H9 (cell line): Measurements from ENCODE around the gene WASHC3. TPM values are rescaled to one million over a fixed set of nuclear protein-coding genes. Genes with fewer than 3 reads are reported as not detected.

ENCODE experiments used
- DNase-seq: peaks from one replicate; pipeline ENCODE4 v3.0.0-alpha.2; 2017
- H2AFZ ChIP-seq: one replicate; pipeline ENCODE4 v1.6.1; 2013; ENCODE audit warnings: mild to moderate bottlenecking, low read length, control low read depth, moderate library complexity
- H2AK5ac ChIP-seq: 2 replicates; pipeline ENCODE4 v1.6.1; 2013; ENCODE audit warnings: low read length, control low read depth, mixed read lengths; ENCODE audit not compliant: insufficient read length
- H2BK120ac ChIP-seq: one replicate; pipeline ENCODE4 v1.6.1; 2013; ENCODE audit warnings: low read depth, mild to moderate bottlenecking, low read length, control low read depth, inconsistent platforms; ENCODE audit not compliant: poor library complexity, severe bottlenecking
- H2BK12ac ChIP-seq: 2 replicates; pipeline ENCODE4 v1.6.1; 2013; ENCODE audit warnings: low read length, control low read depth, mixed read lengths, low read depth; ENCODE audit not compliant: insufficient read length
- H2BK15ac ChIP-seq: 2 replicates; pipeline ENCODE4 v1.6.1; 2013; ENCODE audit warnings: low read depth, low read length, control low read depth
- H2BK20ac ChIP-seq: one replicate; pipeline ENCODE4 v1.6.1; 2013; ENCODE audit warnings: low read depth, mild to moderate bottlenecking, low read length, control low read depth, inconsistent platforms; ENCODE audit not compliant: poor library complexity, severe bottlenecking
- H2BK5ac ChIP-seq: 2 replicates; pipeline ENCODE4 v1.6.1; 2013; ENCODE audit warnings: low read length, control low read depth, mixed read lengths; ENCODE audit not compliant: insufficient read length
- H3K14ac ChIP-seq: 2 replicates; pipeline ENCODE4 v1.6.1; 2013; ENCODE audit warnings: low read length, control low read depth; ENCODE audit not compliant: insufficient read depth
- H3K18ac ChIP-seq: 2 replicates; pipeline ENCODE4 v1.6.1; 2013; ENCODE audit warnings: low read depth, mild to moderate bottlenecking, mixed read lengths, low read length, control low read depth; ENCODE audit not compliant: insufficient read length
- H3K23ac ChIP-seq: 2 replicates; pipeline ENCODE4 v1.6.1; 2013; ENCODE audit warnings: low read length, control low read depth, mixed read lengths, low read depth; ENCODE audit not compliant: insufficient read length
- H3K23me2 ChIP-seq: 2 replicates; pipeline ENCODE4 v1.6.1; 2013; ENCODE audit warnings: low read depth, mild to moderate bottlenecking, mixed read lengths, low read length, control low read depth; ENCODE audit not compliant: insufficient read length, poor library complexity, severe bottlenecking
- H3K27ac ChIP-seq: 2 replicates; pipeline ENCODE4 v1.5.1; 2013; ENCODE audit warnings: low read length, control low read depth, mixed read lengths, low read depth; ENCODE audit not compliant: insufficient read length
- H3K27me3 ChIP-seq: 2 replicates; pipeline ENCODE4 v1.6.1; 2013; ENCODE audit warnings: low read length, control low read depth, inconsistent platforms; ENCODE audit not compliant: insufficient read depth
- H3K4ac ChIP-seq: 2 replicates; pipeline ENCODE4 v1.6.1; 2013; ENCODE audit warnings: low read depth, mild to moderate bottlenecking, control low read depth, inconsistent platforms, low read length, moderate library complexity
- H3K4me1 ChIP-seq: 2 replicates; pipeline ENCODE4 v1.6.1; 2013; ENCODE audit warnings: low read length, control low read depth, inconsistent platforms; ENCODE audit not compliant: insufficient read depth
- H3K4me2 ChIP-seq: 2 replicates; pipeline ENCODE4 v1.6.1; 2013; ENCODE audit warnings: low read length, control low read depth, mixed read lengths; ENCODE audit not compliant: insufficient read length, insufficient read depth
- H3K56ac ChIP-seq: 2 replicates; pipeline ENCODE4 v1.6.1; 2013; ENCODE audit warnings: low read depth, mild to moderate bottlenecking, mixed read lengths, low read length, control low read depth; ENCODE audit not compliant: insufficient read length
- H3K79me1 ChIP-seq: 2 replicates; pipeline ENCODE4 v1.6.1; 2013; ENCODE audit warnings: low read depth, mild to moderate bottlenecking, moderate library complexity, low read length, control low read depth, inconsistent platforms; ENCODE audit not compliant: insufficient read depth, poor library complexity, severe bottlenecking
- H3K79me2 ChIP-seq: 2 replicates; pipeline ENCODE4 v1.6.1; 2013; ENCODE audit warnings: low read length, control low read depth, inconsistent platforms; ENCODE audit not compliant: insufficient read depth
- H3K9ac ChIP-seq: 2 replicates; pipeline ENCODE4 v1.6.1; 2013; ENCODE audit warnings: low read length, control low read depth, mixed read lengths; ENCODE audit not compliant: insufficient read length; ENCODE audit errors: extremely low read depth
- H3K9me3 ChIP-seq: one replicate; pipeline ENCODE4 v1.6.1; 2013; ENCODE audit warnings: low read depth, low read length, inconsistent platforms; ENCODE audit not compliant: control insufficient read depth
- H3T11ph ChIP-seq: one replicate; pipeline ENCODE4 v1.6.1; 2013; ENCODE audit warnings: mild to moderate bottlenecking, low read length, control low read depth, inconsistent platforms
- H4K20me1 ChIP-seq: one replicate; pipeline ENCODE4 v1.6.1; 2013; ENCODE audit not compliant: control insufficient read depth, insufficient read length, insufficient read depth
- H4K5ac ChIP-seq: 2 replicates; pipeline ENCODE4 v1.6.1; 2013; ENCODE audit warnings: low read depth, mild to moderate bottlenecking, mixed read lengths, low read length, control low read depth; ENCODE audit not compliant: insufficient read length
- H4K8ac ChIP-seq: replicated peaks from 2 replicates; pipeline ENCODE4 v1.6.1; 2013; ENCODE audit warnings: low read length, control low read depth, mixed read lengths, low read depth; ENCODE audit not compliant: insufficient read length
- H4K91ac ChIP-seq: 2 replicates; pipeline ENCODE4 v1.6.1; 2013; ENCODE audit warnings: low read depth, mild to moderate bottlenecking, moderate library complexity, mixed read lengths, low read length, control low read depth; ENCODE audit not compliant: insufficient read length
- H3K27ac Mint-ChIP-seq, 3 experiments: 2 replicates in 2 of 3; 3 replicates in 1 of 3; pipeline ENCODE4 v1.8.0; 2020 to 2021; ENCODE audit warnings: mixed read lengths in 3 of 3, mild to moderate bottlenecking in 1 of 3, moderate library complexity in 1 of 3
- H3K27me3 Mint-ChIP-seq: 2 replicates; pipeline ENCODE4 v1.8.0; 2021; ENCODE audit warnings: low read depth, mild to moderate bottlenecking, moderate library complexity, mixed read lengths
- H3K36me3 Mint-ChIP-seq, 3 experiments: 2 replicates in 2 of 3; 3 replicates in 1 of 3; pipeline ENCODE4 v1.8.0; 2020 to 2021; ENCODE audit warnings: low read depth in 3 of 3, mixed read lengths in 3 of 3; ENCODE audit not compliant: insufficient read depth in 1 of 3
- H3K4me1 Mint-ChIP-seq, 2 experiments: 2 replicates each; pipeline ENCODE4 v1.8.0; 2020; ENCODE audit warnings: mixed read lengths in 2 of 2
- H3K4me3 Mint-ChIP-seq, 2 experiments: 2 replicates in 1 of 2; 3 replicates in 1 of 2; pipeline ENCODE4 v1.8.0; 2020 to 2021; ENCODE audit warnings: mild to moderate bottlenecking in 2 of 2, mixed read lengths in 2 of 2, moderate library complexity in 1 of 2
- H3K9me3 Mint-ChIP-seq, 2 experiments: 2 replicates in 1 of 2; 3 replicates in 1 of 2; pipeline ENCODE4 v1.8.0; 2020; ENCODE audit warnings: mild to moderate bottlenecking in 2 of 2, mixed read lengths in 2 of 2, moderate library complexity in 1 of 2
- total RNA-seq: library from RNA; stranded (reverse); gene quantifications from 2 replicates; pipeline ENCODE4 v1.2.1, GENCODE V29; 2021
- TF ChIP-seq, protein P1 (sequence below): fragments of 200-600 bp; sonication (generic); conservative IDR thresholded peaks from 3 replicates; pipeline ENCODE4 v1.8.0; 2021; ENCODE audit warnings: antibody characterized with exemption, mild to moderate bottlenecking

WASHC3 gene
- total RNA-seq, 1 experiment from 2014 or later, result 14.1 TPM

DNA sequence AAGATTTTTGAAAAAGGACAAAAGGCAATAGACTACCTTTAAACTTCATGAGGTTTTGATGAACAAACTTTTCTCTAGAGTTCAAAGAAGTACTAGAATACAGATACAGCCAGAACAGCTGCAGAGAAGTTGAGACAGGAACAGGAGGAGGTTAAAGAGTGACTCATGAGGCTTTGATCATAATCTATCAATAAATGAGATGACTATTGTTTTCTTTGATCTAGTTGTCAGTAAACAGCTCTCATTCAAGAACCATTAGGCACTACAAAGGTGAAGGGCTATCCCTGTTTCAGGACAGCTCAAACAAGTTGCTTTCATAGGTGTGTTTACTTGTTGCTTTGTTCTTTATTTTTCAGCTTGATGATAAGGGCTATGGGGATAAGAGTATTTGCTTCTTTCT lies 2.4 kb downstream of the WASHC3 start:
- Histone ChIP-seq H2BK15ac (no peak overlapping the region), H3K23me2 (no peaks in the 10 kb centered on the region), H3K56ac (no peak overlapping the region), H2AFZ (no peak overlapping the region), H3K4me1 (no peaks in the 10 kb centered on the region), H3K23ac (no peak overlapping the region), H3K4ac (no peak overlapping the region), H3T11ph (no peak overlapping the region), H3K27me3 (no peaks in the 10 kb centered on the region), H2BK5ac (no peak overlapping the region), H4K91ac (no peak overlapping the region), H2BK20ac (no peak overlapping the region), H4K20me1 (no peaks in the 10 kb centered on the region), H4K8ac (no peak overlapping the region), H3K79me1 (no peaks in the 10 kb centered on the region), H4K5ac (no peak overlapping the region), H2BK120ac (no peak overlapping the region), H3K14ac (no peak overlapping the region), H3K27ac (no peak overlapping the region), H3K9ac (no peak overlapping the region), H3K9me3 (no peaks in the 10 kb centered on the region), H3K79me2 (no peaks in the 10 kb centered on the region), H3K18ac (no peak overlapping the region), H3K4me2 (no peak overlapping the region), H2AK5ac (no peak overlapping the region), H2BK12ac (no peak overlapping the region)
- Mint-ChIP-seq H3K9me3 (no peaks in the 10 kb centered on the region), H3K27ac (no peak overlapping the region), H3K27me3 (no peaks in the 10 kb centered on the region), H3K36me3 (no peaks in the 10 kb centered on the region), H3K4me1 (peaks cover 6 to 8% of the 10 kb centered on the region in 2 experiments; a peak in 3 of 4 replicates), H3K4me3 (no peak overlapping the region)
- TF ChIP-seq, protein P1, sequence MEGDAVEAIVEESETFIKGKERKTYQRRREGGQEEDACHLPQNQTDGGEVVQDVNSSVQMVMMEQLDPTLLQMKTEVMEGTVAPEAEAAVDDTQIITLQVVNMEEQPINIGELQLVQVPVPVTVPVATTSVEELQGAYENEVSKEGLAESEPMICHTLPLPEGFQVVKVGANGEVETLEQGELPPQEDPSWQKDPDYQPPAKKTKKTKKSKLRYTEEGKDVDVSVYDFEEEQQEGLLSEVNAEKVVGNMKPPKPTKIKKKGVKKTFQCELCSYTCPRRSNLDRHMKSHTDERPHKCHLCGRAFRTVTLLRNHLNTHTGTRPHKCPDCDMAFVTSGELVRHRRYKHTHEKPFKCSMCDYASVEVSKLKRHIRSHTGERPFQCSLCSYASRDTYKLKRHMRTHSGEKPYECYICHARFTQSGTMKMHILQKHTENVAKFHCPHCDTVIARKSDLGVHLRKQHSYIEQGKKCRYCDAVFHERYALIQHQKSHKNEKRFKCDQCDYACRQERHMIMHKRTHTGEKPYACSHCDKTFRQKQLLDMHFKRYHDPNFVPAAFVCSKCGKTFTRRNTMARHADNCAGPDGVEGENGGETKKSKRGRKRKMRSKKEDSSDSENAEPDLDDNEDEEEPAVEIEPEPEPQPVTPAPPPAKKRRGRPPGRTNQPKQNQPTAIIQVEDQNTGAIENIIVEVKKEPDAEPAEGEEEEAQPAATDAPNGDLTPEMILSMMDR, result no peak
- DNase-seq, result no peak
